Measurements from ENCODE around the gene BIK. TPM values are rescaled to one million over a fixed set of nuclear protein-coding genes. Genes with fewer than 3 reads are reported as not detected.

Gene BIK
- total RNA-seq, 1 donor from 2014 or later: 2.5 TPM

DNA sequence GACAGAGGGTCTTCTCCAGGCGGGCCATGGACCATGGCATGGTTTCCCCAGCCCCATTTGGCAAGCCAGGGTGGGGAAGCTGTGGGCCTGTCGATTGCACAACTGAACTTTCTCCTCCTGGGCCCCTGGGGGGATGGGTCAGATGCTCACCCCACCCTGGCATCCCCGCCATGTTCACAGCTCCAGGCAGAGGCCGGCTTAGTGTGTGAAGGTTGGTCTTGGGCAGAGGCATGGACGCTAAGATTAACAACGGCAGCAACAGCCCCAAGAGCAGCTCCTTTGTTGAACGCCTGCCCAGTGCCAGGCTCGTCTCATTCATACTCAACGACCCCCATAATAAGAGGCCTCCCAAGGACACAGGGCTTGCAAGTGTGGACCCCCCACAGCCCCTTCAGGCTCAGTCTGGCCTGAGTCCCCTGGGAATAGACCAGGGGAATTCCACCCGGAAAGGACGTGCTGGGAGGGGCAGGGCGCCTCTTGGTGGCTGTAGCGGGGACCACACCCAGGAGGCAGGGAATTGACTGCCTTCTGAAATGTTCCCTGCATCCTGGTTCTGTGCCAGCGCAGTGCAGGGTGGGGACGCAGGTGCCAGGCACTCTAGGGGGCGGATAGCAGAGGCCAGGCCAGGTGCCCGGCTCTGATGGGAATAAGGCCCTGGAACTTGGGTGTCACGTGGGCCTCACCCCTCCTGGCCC is 49.1 kb downstream of the BIK start:
- no peak overlapping the region for H3K27ac Mint-ChIP-seq
- peaks cover 3% of the 10 kb centered on the region for H3K36me3 Mint-ChIP-seq (ENCODE audit: low read depth)
- no peaks in the 10 kb centered on the region for H3K9me3 Mint-ChIP-seq
- no peak overlapping the region for H3K4me3 Mint-ChIP-seq (ENCODE audit: low read depth)
- intact Hi-C loops (cut with micrococcal nuclease): no loop called here
- no peak for DNase-seq (ENCODE audit: low spot score)
- H3K27me3 Mint-ChIP-seq (ENCODE audit: low read depth): no peaks in the 10 kb centered on the region
- H3K4me1 Mint-ChIP-seq (ENCODE audit: low read depth): no peaks in the 10 kb centered on the region

DNA sequence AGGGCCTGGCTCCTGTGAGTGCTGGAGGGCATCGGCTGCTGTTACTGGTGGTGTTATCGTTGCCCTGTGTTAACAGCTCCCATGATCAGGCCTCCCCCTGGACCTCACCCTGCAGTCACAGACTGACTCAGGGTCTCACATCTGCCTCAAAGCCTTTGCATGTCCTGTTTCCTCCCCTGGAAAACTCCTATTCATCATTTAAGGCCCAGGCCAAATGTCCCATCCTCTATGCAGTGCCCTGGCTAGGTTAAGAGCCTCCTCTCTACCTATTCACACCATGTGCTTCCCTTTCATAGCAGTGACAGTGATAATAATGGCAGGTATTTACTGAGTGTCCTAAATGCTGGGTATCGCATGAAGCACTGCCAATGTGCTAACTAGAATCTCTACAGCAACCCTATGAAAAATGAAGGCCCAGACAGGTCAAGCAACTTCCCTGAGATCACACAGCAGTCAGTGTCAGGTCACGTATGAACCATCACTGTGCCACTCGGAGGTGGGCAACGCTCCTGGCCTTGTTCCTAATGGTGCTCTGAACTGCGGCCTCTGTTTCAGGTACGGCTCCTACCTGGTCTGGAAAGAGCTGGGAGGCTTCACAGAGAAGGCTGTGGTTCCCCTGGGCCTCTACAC is 50.1 kb downstream of the BIK start:
- Mint-ChIP-seq H3K27ac (no peak overlapping the region), H3K36me3 (ENCODE audit: low read depth) (peaks cover 3% of the 10 kb centered on the region), H3K4me3 (ENCODE audit: low read depth) (no peak overlapping the region), H3K9me3 (no peaks in the 10 kb centered on the region), H3K4me1 (ENCODE audit: low read depth) (no peaks in the 10 kb centered on the region), H3K27me3 (ENCODE audit: low read depth) (no peaks in the 10 kb centered on the region)
- intact Hi-C loops (cut with micrococcal nuclease): no loop called here
- no peak for DNase-seq (ENCODE audit: low spot score)

DNA sequence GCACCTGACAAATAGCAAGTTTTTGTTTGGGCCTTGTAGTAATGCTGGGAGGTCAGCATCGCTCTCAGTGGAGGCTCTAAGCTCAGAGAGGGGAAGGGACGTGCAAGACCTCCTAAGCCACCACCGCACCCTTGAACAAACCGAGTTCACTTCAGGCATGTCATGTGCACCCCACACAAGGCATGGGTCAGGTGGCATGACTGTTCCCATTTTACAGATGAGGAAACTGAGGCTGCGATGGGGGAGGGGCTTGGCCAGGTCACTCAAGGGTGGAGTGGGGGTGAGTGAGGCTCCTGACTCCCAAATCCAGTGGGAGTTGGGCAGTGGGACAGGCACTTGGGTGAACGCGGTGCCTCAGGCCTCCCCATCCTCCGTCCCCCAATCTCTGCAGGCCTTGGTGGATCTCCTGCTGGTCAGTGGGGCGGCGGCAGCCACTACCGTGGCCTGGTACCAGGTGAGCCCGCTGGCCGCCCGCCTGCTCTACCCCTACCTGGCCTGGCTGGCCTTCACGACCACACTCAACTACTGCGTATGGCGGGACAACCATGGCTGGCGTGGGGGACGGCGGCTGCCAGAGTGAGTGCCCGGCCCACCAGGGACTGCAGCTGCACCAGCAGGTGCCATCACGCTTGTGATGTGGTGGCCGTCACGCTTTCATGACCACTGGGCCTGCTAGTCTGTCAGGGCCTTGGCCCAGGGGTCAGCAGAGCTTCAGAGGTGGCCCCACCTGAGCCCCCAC is 52.0 kb downstream of the BIK start:
- H3K4me3 Mint-ChIP-seq (ENCODE audit: low read depth): no peak overlapping the region

DNA sequence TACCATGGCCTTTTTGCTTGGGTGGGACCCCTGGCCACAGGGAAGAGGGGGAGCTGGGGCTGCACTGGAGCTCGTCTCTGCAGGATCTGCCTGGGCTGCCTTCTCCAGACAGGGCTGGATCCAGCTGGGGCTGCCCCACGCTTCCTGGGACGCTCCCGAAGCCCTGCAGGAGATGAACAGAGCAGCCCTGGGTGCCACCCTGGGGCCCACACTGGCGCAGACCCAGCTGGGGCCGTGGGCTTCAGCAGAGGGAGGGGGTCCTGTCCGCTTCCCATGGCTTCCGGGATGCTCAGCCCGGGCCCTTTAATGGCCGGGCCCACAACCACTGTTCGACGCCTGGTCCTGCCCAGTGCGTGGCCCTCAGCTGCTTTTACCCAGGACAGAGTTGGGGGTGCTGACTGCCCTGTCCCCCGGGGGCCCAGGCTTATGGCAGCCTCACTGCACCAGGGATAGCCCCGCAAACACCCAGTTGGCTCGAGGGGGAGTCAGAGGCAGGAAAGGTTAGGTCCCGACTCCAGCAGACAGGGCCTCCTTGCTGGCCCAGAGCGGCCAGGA is 52.8 kb downstream of the BIK start:
- peaks cover 11% of the 10 kb centered on the region for H3K36me3 Mint-ChIP-seq (ENCODE audit: low read depth)

More for the DNA sequence above, 52.0 kb downstream of the BIK start:
- Mint-ChIP-seq H3K36me3 (ENCODE audit: low read depth) (peaks cover 5% of the 10 kb centered on the region), H3K27ac (no peak overlapping the region), H3K27me3 (ENCODE audit: low read depth) (no peaks in the 10 kb centered on the region), H3K9me3 (no peaks in the 10 kb centered on the region), H3K4me1 (ENCODE audit: low read depth) (no peaks in the 10 kb centered on the region)
- intact Hi-C loops (cut with micrococcal nuclease): no loop called here
- DNase-seq (ENCODE audit: low spot score): no peak

DNA sequence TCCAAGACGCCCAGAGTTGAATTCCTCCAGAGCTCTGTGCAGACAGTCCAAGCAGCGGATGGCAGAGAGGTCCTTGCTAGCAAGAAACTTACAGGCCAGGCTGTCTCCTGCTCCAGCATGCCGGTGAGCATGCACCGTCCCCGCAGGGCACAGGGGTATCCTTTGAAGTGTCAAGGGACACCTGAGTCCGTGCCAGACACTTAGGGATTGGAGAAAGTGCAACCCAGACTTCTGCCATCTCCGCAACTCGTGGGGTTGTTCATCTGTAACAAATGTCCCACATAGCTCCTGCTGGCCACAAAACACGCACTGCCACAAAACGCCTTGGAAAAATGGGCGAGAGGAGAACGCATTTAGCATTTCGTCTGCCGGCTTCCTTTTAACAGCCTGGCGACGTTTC is 54.1 kb downstream of the BIK start:
- H3K27ac Mint-ChIP-seq: no peak overlapping the region

More for the DNA sequence above, 52.8 kb downstream of the BIK start:
- H3K27me3 Mint-ChIP-seq (ENCODE audit: low read depth): no peaks in the 10 kb centered on the region
- DNase-seq (ENCODE audit: low spot score): no peak
- H3K27ac Mint-ChIP-seq: no peak overlapping the region
- intact Hi-C loops (cut with micrococcal nuclease): no loop called here
- no peaks in the 10 kb centered on the region for H3K4me1 Mint-ChIP-seq (ENCODE audit: low read depth)
- no peaks in the 10 kb centered on the region for H3K9me3 Mint-ChIP-seq
- H3K4me3 Mint-ChIP-seq (ENCODE audit: low read depth): no peak overlapping the region

DNA sequence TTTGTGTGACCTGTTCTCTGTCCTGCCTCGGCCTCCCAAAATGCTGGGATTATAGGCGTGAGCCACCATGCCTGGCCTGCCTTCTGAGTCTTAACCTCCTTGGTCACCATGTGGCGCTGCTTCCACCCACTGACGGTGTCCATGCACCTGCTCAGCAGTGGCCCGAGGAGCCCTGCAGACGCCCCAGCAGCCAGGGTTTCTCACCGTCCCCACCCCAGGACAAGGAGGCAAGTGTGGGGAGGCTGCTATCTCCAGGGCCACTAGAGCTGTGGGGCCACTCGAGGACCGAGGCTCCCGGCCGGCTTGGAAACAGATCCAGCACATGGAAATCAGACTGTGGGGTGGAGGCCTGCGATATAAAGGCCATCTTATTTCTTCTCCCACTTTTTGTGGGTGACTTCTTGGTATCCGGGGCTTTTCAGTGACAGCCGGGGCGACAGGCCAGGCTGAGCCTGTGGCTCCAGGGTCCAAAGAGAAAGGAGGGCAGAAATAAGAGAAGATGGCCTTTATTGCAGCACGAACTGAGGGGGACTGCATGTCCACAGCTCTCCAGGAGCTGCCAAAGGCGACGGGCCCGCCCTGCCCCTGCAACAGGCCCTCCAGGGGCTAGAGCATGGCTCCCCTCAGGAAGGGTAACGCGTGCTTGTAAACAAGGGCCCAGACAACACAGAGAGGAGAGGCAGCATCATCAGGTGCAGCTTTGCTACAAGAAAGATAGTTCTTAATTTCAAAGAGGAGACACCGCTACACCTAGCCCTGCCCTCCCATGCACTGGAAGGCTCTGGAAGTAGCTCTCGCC is 55.8 kb downstream of the BIK start:
- Mint-ChIP-seq H3K4me3 (ENCODE audit: low read depth) (no peak overlapping the region), H3K4me1 (ENCODE audit: low read depth) (no peaks in the 10 kb centered on the region), H3K36me3 (ENCODE audit: low read depth) (peaks cover 25% of the 10 kb centered on the region), H3K9me3 (no peaks in the 10 kb centered on the region), H3K27ac (no peak overlapping the region), H3K27me3 (ENCODE audit: low read depth) (no peaks in the 10 kb centered on the region)
- intact Hi-C loops (cut with micrococcal nuclease): no loop called here
- no peak for DNase-seq (ENCODE audit: low spot score)

More for the DNA sequence above, 54.1 kb downstream of the BIK start:
- DNase-seq (ENCODE audit: low spot score): no peak
- H3K4me1 Mint-ChIP-seq (ENCODE audit: low read depth): no peaks in the 10 kb centered on the region
- H3K36me3 Mint-ChIP-seq (ENCODE audit: low read depth): peaks cover 17% of the 10 kb centered on the region
- H3K27me3 Mint-ChIP-seq (ENCODE audit: low read depth): no peaks in the 10 kb centered on the region
- no peaks in the 10 kb centered on the region for H3K9me3 Mint-ChIP-seq
- intact Hi-C loops (cut with micrococcal nuclease): no loop called here
- no peak overlapping the region for H3K4me3 Mint-ChIP-seq (ENCODE audit: low read depth)

DNA sequence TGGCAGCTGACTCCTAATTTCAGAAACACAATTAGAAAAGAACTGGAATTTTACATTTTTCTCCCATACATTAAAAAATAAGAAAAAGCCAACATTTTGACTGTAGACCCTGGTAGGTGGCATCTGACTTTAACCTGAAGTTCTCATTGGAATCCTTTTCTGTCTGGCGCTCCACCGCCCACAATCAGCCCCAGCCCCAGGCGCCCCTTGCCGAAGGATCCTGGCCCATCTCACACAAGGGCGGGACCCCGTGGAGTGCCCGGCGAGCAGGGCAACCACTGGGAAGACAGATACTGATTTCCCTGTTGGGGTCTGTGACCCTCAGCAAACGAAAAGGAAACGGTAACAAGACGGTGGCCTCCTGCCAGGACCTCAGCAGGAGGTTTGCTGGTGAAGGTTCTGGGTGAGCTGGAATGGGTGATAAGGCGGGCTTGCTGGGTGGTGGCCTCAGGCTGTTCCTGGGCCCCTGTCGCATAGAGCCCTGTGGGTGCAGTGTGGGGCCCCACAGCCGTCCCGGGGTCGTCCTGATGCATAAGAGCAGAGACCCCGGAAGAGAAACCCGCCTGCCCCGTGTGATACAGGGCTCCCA is 56.5 kb downstream of the BIK start:
- no peak overlapping the region for H3K4me3 Mint-ChIP-seq (ENCODE audit: low read depth)
- DNase-seq (ENCODE audit: low spot score): no peak
- H3K27me3 Mint-ChIP-seq (ENCODE audit: low read depth): no peaks in the 10 kb centered on the region
- no peak overlapping the region for H3K27ac Mint-ChIP-seq
- no peaks in the 10 kb centered on the region for H3K9me3 Mint-ChIP-seq
- intact Hi-C loops (cut with micrococcal nuclease): no loop called here
- no peaks in the 10 kb centered on the region for H3K4me1 Mint-ChIP-seq (ENCODE audit: low read depth)
- H3K36me3 Mint-ChIP-seq (ENCODE audit: low read depth): peaks cover 25% of the 10 kb centered on the region

DNA sequence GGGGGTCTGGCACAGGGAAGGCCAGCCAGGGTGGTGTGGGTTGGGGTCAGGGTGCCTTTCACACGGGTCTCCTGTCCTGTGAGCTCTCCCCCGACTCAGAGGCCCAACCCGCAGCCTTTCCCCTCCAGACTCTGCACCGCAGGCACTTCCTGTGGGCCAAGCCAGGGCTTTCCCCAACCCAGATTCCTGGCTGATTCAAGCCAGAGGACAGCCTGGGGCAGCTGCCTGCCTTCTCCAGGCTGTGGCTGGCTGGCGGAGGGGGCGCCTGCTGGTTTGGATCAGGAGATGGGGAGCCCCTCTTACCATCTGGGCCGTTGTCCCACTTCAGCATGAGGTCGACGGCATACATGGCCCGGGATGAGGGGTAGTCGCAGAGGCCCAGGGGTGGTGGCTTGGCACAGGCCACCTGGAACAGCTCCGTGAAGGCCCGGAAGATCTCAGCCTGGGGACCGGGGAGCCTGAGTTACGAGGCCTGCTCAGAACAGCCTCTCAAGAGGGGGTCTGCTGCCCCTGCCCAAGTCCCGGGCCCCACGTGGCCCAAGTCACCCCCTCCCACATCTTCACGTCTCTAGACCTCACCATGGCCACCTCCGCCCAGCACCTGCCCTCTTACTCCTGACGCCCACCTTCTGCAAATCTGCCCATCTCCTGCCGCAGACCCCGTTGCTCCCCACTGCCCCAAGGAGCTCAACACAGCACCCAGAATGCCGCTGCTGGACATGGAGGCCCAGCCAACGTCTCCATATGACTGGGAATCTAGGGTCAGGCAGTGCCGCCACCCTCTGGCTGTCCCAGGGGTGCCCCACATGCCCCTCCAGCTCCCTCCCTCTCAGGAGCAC is 58.1 kb downstream of the BIK start:
- Mint-ChIP-seq H3K27me3 (ENCODE audit: low read depth) (no peaks in the 10 kb centered on the region), H3K9me3 (no peaks in the 10 kb centered on the region), H3K27ac (no peak overlapping the region), H3K4me1 (ENCODE audit: low read depth) (no peaks in the 10 kb centered on the region), H3K4me3 (ENCODE audit: low read depth) (no peak overlapping the region), H3K36me3 (ENCODE audit: low read depth) (peaks cover 39% of the 10 kb centered on the region)
- no peak for DNase-seq (ENCODE audit: low spot score)
- intact Hi-C loops (cut with micrococcal nuclease): no loop called here

DNA sequence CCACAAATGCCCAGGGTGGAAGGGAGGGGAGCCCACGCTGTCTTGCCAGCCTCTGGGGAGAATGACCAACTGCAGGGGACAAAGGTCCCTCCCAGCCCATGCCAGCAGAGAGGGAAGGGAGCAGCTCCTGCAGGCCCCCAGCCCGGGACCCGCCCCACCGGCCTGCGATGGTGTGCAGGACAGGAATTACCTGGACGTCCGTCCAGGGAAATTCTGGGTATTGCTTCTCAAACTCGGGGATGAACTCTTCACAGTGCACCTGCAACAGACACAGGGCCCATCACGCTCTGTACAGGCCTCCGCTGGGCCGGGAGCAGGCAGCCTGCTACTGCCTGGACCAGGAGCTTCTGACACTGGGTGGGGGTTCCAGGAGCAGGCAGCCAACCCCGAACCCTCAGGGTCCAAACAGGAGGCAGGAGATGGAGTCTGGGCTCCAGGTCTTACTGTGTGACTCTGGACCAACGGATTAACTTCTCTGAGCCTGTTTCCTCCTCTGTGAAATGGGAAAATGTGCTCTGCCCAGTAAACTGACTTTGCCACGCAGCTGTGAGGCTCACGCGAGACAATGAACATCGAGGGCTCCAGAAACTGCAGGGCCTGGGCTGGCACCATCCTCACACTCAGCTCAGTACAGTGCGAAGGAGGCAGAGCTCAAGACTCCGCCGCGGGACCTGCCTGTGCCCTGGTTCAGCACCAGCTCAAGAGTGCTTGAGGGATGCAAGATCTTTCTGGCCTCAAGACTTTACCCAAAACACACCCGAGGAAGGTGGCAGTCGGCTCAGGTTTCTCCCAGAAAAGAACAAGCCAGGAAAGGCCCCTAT is 59.0 kb downstream of the BIK start:
- no peaks in the 10 kb centered on the region for H3K27me3 Mint-ChIP-seq (ENCODE audit: low read depth)
- intact Hi-C loops (cut with micrococcal nuclease): no loop called here
- no peak for DNase-seq (ENCODE audit: low spot score)
- H3K27ac Mint-ChIP-seq: no peak overlapping the region
- H3K4me3 Mint-ChIP-seq (ENCODE audit: low read depth): no peak overlapping the region
- H3K4me1 Mint-ChIP-seq (ENCODE audit: low read depth): no peaks in the 10 kb centered on the region
- H3K9me3 Mint-ChIP-seq: no peaks in the 10 kb centered on the region
- peaks cover 39% of the 10 kb centered on the region for H3K36me3 Mint-ChIP-seq (ENCODE audit: low read depth)

DNA sequence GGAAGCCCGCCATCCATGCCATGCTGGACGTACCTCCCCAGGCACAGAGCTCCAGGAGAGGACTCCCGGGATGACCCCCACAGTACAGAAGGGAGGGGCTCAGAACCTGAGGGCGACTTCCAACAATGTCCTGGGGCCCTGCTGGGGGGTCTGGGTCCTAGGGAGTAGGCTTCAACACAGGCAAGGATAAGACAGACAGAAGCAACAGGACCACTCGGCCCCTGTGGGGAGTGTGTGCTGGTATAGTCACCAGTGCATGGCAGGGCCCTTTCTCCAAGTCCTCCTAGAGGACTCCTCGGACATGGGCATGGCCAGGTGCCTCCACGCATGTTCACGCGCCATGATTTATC is 59.6 kb downstream of the BIK start:
- DNase-seq (ENCODE audit: low spot score): no peak
- Mint-ChIP-seq H3K27me3 (ENCODE audit: low read depth) (no peaks in the 10 kb centered on the region), H3K36me3 (ENCODE audit: low read depth) (peaks cover 39% of the 10 kb centered on the region), H3K4me1 (ENCODE audit: low read depth) (no peaks in the 10 kb centered on the region), H3K9me3 (no peaks in the 10 kb centered on the region), H3K27ac (no peak overlapping the region), H3K4me3 (ENCODE audit: low read depth) (no peak overlapping the region)
- intact Hi-C loops (cut with micrococcal nuclease): no loop called here

DNA sequence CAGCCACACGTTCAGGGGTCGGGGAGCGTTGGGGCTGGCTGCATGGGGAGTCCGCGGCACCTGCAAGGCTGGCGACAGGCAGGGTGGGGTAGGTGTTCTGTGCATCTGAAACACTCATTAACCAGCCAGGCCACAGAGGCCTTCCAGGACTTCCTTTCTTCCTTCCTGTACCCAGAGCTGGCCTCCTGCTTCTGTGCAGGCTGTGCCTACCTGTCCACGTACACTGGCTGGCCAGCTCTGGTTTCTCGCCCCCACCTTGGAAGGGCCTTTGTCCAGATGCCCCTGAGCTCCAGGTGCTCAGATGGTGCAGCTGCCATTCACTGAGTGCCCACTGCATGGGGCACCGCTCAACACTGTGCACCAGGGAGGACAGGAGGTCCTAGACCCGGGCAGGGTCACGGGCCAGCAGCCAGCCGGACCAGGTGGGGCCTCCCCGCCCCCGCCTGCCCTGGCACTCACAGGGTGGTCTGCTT is 60.5 kb downstream of the BIK start:
- H3K27me3 Mint-ChIP-seq (ENCODE audit: low read depth): no peaks in the 10 kb centered on the region
- no peak overlapping the region for H3K4me3 Mint-ChIP-seq (ENCODE audit: low read depth)
- intact Hi-C loops (cut with micrococcal nuclease): no loop called here
- DNase-seq (ENCODE audit: low spot score): no peak
- no peaks in the 10 kb centered on the region for H3K4me1 Mint-ChIP-seq (ENCODE audit: low read depth)
- H3K9me3 Mint-ChIP-seq: no peaks in the 10 kb centered on the region
- no peak overlapping the region for H3K27ac Mint-ChIP-seq
- peaks cover 45% of the 10 kb centered on the region for H3K36me3 Mint-ChIP-seq (ENCODE audit: low read depth)

Measured in activated T-helper 2 cell treated with anti-CD3 and anti-CD28 coated beads, Interferon-gamma antibody, Interleukin-2, Interleukin-4, amounts not matched to agents 10 μg/mL and 5 μg/mL and 100 μg/mL, durations not matched to agents 14 hours and 24 hours and 36 hours (primary cell).